ENCODE measurements around the gene CBFB. TPM values are rescaled to one million over a fixed set of nuclear protein-coding genes. Genes with fewer than 3 reads are reported as not detected.
"Not testable (repeated sequence)": the region's sequence is repeated elsewhere in the genome, so short reads cannot be mapped to it uniquely, and the experiment has no call there.

CBFB gene
- total RNA-seq, 1 donor from 2014 or later, result 61.3 TPM

DNA sequence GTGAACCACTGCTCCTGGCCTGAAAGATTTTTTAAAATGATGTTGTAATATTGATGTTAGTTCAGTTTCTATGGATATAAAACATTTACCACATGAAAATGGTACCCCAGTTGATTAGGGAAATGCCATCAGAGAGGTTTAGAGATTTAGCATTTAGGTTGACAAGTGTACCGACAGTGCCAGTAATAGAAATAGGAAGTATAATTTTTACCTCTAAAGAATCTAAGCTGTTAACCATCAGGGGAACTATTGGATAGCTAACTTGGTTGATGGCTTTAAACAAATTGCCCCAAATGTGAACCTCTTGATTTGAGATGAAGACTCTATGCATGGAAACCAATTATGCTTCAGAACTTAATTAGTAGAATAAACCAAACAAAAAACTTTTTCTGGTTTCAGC lies 6.4 kb downstream of the CBFB start:
- Mint-ChIP-seq H3K27ac (ENCODE audit: unreplicated experiment) (no peak overlapping the region), H3K4me1 (ENCODE audit: low read depth) (peaks cover 57% of the 10 kb centered on the region), H3K9me3 (ENCODE audit: low read depth) (no peaks in the 10 kb centered on the region), H3K27me3 (ENCODE audit: low read depth) (no peaks in the 10 kb centered on the region), H3K36me3 (ENCODE audit: low read depth) (peaks cover 1% of the 10 kb centered on the region), H3K4me3 (ENCODE audit: unreplicated experiment) (no peak overlapping the region)
- no peak for DNase-seq (ENCODE audit: low spot score)
- TF ChIP-seq, protein P1, sequence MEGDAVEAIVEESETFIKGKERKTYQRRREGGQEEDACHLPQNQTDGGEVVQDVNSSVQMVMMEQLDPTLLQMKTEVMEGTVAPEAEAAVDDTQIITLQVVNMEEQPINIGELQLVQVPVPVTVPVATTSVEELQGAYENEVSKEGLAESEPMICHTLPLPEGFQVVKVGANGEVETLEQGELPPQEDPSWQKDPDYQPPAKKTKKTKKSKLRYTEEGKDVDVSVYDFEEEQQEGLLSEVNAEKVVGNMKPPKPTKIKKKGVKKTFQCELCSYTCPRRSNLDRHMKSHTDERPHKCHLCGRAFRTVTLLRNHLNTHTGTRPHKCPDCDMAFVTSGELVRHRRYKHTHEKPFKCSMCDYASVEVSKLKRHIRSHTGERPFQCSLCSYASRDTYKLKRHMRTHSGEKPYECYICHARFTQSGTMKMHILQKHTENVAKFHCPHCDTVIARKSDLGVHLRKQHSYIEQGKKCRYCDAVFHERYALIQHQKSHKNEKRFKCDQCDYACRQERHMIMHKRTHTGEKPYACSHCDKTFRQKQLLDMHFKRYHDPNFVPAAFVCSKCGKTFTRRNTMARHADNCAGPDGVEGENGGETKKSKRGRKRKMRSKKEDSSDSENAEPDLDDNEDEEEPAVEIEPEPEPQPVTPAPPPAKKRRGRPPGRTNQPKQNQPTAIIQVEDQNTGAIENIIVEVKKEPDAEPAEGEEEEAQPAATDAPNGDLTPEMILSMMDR (IDR thresholded peaks at IDR 0.05), result no peak

DNA sequence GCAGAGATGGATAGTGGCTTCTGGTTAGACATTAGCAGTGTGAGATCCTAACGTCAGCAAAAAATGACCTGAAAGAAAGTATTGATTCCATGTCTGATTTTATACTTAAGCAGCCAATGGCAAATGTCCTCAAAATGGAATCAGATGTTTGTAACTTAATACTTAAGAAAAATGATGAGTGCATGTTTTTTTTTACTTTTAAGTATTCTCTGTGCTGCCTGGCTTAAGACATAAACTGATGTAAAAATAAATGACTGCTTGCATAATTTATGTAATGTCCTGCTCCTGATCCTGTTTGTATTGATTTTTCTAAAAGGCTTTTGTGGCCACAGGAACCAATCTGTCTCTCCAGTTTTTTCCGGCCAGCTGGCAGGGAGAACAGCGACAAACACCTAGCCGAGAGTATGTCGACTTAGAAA lies 7.4 kb downstream of the CBFB start:
- no peak for DNase-seq (ENCODE audit: low spot score)
- Mint-ChIP-seq H3K27me3 (ENCODE audit: low read depth) (no peaks in the 10 kb centered on the region), H3K36me3 (ENCODE audit: low read depth) (peaks cover 7% of the 10 kb centered on the region), H3K27ac (ENCODE audit: unreplicated experiment) (peak overlapping the region; percentile 28), H3K4me3 (ENCODE audit: unreplicated experiment) (no peak overlapping the region), H3K4me1 (ENCODE audit: low read depth) (peaks cover 56% of the 10 kb centered on the region), H3K9me3 (ENCODE audit: low read depth) (no peaks in the 10 kb centered on the region)
- TF ChIP-seq, protein P1 (IDR thresholded peaks at IDR 0.05), result no peak

DNA sequence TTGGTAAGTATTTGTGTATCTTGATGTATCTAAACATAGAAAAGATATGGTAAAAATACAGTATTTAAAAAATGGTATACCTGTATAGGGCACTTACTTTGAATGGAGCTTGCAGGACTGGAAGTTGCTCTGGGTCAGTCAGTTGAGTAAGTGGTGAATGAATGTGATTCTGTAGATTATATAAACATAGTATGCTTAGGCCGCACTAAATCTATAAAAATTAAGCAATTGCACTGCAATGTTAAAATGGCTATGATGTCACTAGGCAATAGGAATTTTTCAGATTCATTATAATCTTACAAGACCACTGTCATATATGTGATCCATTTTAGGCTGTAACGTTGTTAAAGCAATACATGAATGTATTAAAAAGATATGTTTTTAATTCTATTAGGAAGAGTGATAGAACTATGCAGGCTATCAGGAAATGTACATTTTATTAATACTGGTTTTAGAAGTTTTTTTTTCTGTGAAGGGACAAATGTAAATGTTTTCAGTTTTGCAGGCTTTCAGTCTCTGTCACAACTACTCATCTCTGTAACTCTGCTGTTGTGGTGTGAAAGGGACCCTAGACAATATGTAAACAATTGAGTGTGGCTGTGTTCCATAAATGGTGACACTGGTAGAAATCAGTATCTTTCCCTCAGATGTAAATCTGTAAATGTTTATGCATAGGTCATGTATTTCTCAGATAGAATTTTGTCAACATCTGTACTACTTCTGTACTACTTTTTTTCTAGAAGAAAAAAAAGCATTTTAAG lies 10.5 kb downstream of the CBFB start:
- TF ChIP-seq, protein P1 (IDR thresholded peaks at IDR 0.05), result no peak
- no peak overlapping the region for H3K27ac Mint-ChIP-seq (ENCODE audit: unreplicated experiment)
- H3K9me3 Mint-ChIP-seq (ENCODE audit: low read depth), result no peaks in the 10 kb centered on the region
- peaks cover 7% of the 10 kb centered on the region for H3K36me3 Mint-ChIP-seq (ENCODE audit: low read depth)
- DNase-seq (ENCODE audit: low spot score), result no peak
- H3K4me3 Mint-ChIP-seq (ENCODE audit: unreplicated experiment), result no peak overlapping the region
- no peaks in the 10 kb centered on the region for H3K27me3 Mint-ChIP-seq (ENCODE audit: low read depth)
- H3K4me1 Mint-ChIP-seq (ENCODE audit: low read depth), result peaks cover 39% of the 10 kb centered on the region

DNA sequence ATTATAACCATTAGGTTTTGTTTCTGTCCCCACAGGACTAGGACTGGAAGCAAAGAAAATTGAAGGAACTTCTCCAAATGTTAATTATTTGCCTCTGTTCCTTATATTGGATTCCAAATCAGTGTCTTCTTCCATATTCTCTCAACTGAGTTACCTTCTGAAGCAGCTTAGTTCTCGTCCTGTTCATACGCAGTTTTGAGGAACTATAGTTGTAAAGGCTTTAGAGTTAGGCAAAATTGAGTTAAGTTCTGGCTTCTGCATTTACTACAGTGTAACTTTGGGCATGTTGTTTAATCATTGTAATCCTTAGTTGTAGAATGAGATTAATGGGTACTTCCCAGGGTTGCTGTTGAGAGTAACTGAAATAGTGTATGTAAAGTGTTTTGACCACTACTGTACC lies 11.2 kb downstream of the CBFB start:
- no peaks in the 10 kb centered on the region for H3K27me3 Mint-ChIP-seq (ENCODE audit: low read depth)
- H3K36me3 Mint-ChIP-seq (ENCODE audit: low read depth), result peaks cover 6% of the 10 kb centered on the region
- peaks cover 35% of the 10 kb centered on the region for H3K4me1 Mint-ChIP-seq (ENCODE audit: low read depth)
- H3K9me3 Mint-ChIP-seq (ENCODE audit: low read depth), result no peaks in the 10 kb centered on the region
- no peak overlapping the region for H3K4me3 Mint-ChIP-seq (ENCODE audit: unreplicated experiment)
- no peak overlapping the region for H3K27ac Mint-ChIP-seq (ENCODE audit: unreplicated experiment)
- DNase-seq (ENCODE audit: low spot score), result no peak
- TF ChIP-seq, protein P1 (IDR thresholded peaks at IDR 0.05), result no peak

DNA sequence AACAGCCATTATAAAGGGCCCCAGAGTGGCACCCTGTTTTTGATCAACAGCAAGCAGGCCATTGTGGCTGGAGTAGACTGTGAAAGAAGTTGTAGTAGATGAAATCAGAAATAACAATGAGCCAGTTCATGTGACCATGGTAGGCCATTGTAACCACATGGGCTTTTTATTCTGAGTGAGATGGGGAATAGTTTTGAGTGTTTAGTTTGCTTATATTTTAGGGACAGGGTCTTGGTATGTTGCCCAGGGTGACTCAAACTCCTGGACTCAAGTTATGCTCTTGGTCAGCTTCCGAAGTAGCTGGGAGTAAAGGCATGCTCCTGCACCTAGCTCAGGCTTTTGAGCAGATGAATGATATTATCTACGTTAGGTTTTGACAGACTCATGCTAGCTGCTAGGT lies 12.0 kb downstream of the CBFB start:
- Mint-ChIP-seq H3K4me3 (ENCODE audit: unreplicated experiment) (no peak overlapping the region), H3K4me1 (ENCODE audit: low read depth) (peaks cover 32% of the 10 kb centered on the region), H3K27ac (ENCODE audit: unreplicated experiment) (peak overlapping the region; percentile 47), H3K36me3 (ENCODE audit: low read depth) (peaks cover 6% of the 10 kb centered on the region), H3K9me3 (ENCODE audit: low read depth) (no peaks in the 10 kb centered on the region), H3K27me3 (ENCODE audit: low read depth) (no peaks in the 10 kb centered on the region)
- no peak for DNase-seq (ENCODE audit: low spot score)
- TF ChIP-seq, protein P1 (IDR thresholded peaks at IDR 0.05), result no peak

DNA sequence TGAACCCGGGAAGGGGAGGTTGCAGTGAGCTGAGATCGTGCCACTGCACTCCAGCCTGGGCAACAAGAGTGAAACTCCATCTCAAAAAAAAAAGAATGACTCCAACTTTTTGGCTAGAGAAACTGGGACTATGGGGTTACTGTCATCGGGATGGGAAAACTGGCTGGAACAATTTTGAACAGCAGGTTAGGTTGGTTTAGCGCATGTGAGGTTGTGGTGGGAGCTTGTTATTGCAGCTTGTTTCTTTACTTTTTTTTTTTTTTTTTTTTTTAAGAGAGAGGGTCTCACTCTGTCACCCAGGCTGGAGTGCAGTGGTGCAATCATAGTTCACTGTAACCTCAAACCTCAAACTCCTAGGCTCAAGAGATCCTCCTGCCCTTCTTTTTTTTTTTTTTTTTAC lies 12.6 kb downstream of the CBFB start:
- H3K36me3 Mint-ChIP-seq (ENCODE audit: low read depth); H3K27me3 Mint-ChIP-seq (ENCODE audit: low read depth); H3K9me3 Mint-ChIP-seq (ENCODE audit: low read depth); H3K4me3 Mint-ChIP-seq (ENCODE audit: unreplicated experiment); DNase-seq (ENCODE audit: low spot score): not testable (repeated sequence)
- peaks cover 26% of the 10 kb centered on the region for H3K4me1 Mint-ChIP-seq (ENCODE audit: low read depth)
- peak overlapping the region; percentile 34 for H3K27ac Mint-ChIP-seq (ENCODE audit: unreplicated experiment)
